Neural progenitor cell (in vitro differentiated cells): Measurements from ENCODE around the gene WFDC6. TPM values are rescaled to one million over a fixed set of nuclear protein-coding genes. Genes with fewer than 3 reads are reported as not detected.
"Not testable (repeated sequence)": the region's sequence is repeated elsewhere in the genome, so short reads cannot be mapped to it uniquely, and the experiment has no call there.

Source experiments
- DNase-seq: peaks from one replicate; pipeline ENCODE4 v3.0.0-alpha.2; 2016; ENCODE audit warnings: low spot score
- H2AFZ ChIP-seq: fragments of 200-600 bp; sonication (generic); replicated peaks from 2 replicates; pipeline ENCODE4 v1.6.1; 2016; ENCODE audit warnings: antibody characterized with exemption
- H3F3A ChIP-seq: fragments of 200-600 bp; sonication (generic); 2 replicates; pipeline ENCODE4 v1.6.1; 2016; ENCODE audit warnings: antibody characterized with exemption, low read depth
- H3K27ac ChIP-seq: fragments of 200-600 bp; sonication (generic); 2 replicates; pipeline ENCODE4 v1.5.1; 2016; ENCODE audit warnings: mild to moderate bottlenecking
- H3K27me3 ChIP-seq: fragments of 200-600 bp; sonication (generic); 2 replicates; pipeline ENCODE4 v1.6.1; 2016; ENCODE audit warnings: mild to moderate bottlenecking, moderate library complexity
- H3K36me3 ChIP-seq: fragments of 200-600 bp; sonication (generic); 2 replicates; pipeline ENCODE4 v1.5.1; 2016
- H3K4me1 ChIP-seq: fragments of 200-600 bp; sonication (generic); 2 replicates; pipeline ENCODE4 v1.6.1; 2016; ENCODE audit warnings: mixed run types
- H3K4me2 ChIP-seq: fragments of 200-600 bp; sonication (generic); 2 replicates; pipeline ENCODE4 v1.6.1; 2016
- H3K4me3 ChIP-seq: fragments of 200-600 bp; sonication (generic); 2 replicates; pipeline ENCODE4 v1.5.1; 2016
- H3K79me2 ChIP-seq: fragments of 200-600 bp; sonication (generic); 2 replicates; pipeline ENCODE4 v1.6.1; 2016; ENCODE audit warnings: low read depth
- H3K9ac ChIP-seq: fragments of 200-600 bp; sonication (generic); 2 replicates; pipeline ENCODE4 v1.6.1; 2016
- H3K9me3 ChIP-seq: fragments of 200-600 bp; sonication (generic); 2 replicates; pipeline ENCODE4 v1.5.1; 2016; ENCODE audit warnings: low read depth
- H4K20me1 ChIP-seq: fragments of 200-600 bp; sonication (generic); 2 replicates; pipeline ENCODE4 v1.6.1; 2016; ENCODE audit warnings: low read depth
- H3K27ac Mint-ChIP-seq: 3 replicates; pipeline ENCODE4 v1.8.0; 2021; ENCODE audit warnings: mixed read lengths
- H3K27me3 Mint-ChIP-seq: 2 replicates; pipeline ENCODE4 v1.8.0; 2022; ENCODE audit warnings: low read depth, mild to moderate bottlenecking, inconsistent platforms, moderate library complexity, mixed read lengths; ENCODE audit not compliant: insufficient read depth
- H3K36me3 Mint-ChIP-seq: 3 replicates; pipeline ENCODE4 v1.8.0; 2021; ENCODE audit warnings: mixed read lengths
- H3K4me1 Mint-ChIP-seq: 3 replicates; pipeline ENCODE4 v1.8.0; 2021; ENCODE audit warnings: mixed read lengths
- H3K4me3 Mint-ChIP-seq: 3 replicates; pipeline ENCODE4 v1.8.0; 2021; ENCODE audit warnings: mild to moderate bottlenecking, moderate library complexity, mixed read lengths
- H3K9me3 Mint-ChIP-seq: 3 replicates; pipeline ENCODE4 v1.8.0; 2020; ENCODE audit warnings: mixed read lengths
- CTCF ChIP-seq: fragments of 200-600 bp; sonication (generic); IDR thresholded peaks from 2 replicates; pipeline ENCODE4 v1.5.1; 2017; ENCODE audit warnings: antibody characterized with exemption, mild to moderate bottlenecking
- EZH2 ChIP-seq: fragments of 200-600 bp; sonication (generic); IDR thresholded peaks from 2 replicates; pipeline ENCODE4 v1.6.1; 2017; ENCODE audit warnings: antibody characterized with exemption, mild to moderate bottlenecking, moderate library complexity
- EZH2phosphoT487 ChIP-seq: fragments of 200-600 bp; sonication (generic); IDR thresholded peaks from 2 replicates; pipeline ENCODE4 v1.6.1; 2017; ENCODE audit warnings: antibody characterized with exemption
- total RNA-seq: library from RNA; depleted of rRNA; stranded (reverse); fragments of >200 nt; gene quantifications from 2 replicates; pipeline ENCODE4 v1.2.3, GENCODE V29; 2015; ENCODE audit warnings: low replicate concordance

The WFDC6 gene
- not detected in 2 replicates for total RNA-seq

- Mint-ChIP-seq H3K36me3 (no peaks in the 10 kb centered on the region), H3K27me3 (peaks cover 8% of the 10 kb centered on the region), H3K9me3 (no peaks in the 10 kb centered on the region), H3K4me1 (no peaks in the 10 kb centered on the region), H3K4me3 (no peak within 1 kb of the TSS), H3K27ac (no peak within 1 kb of the TSS)
- H3K79me2 ChIP-seq, result no peaks in the 10 kb centered on the region
- TF ChIP-seq EZH2phosphoT487 (no peak), EZH2 (no peak), CTCF (no peak)
- no peak within 1 kb of the TSS for H3K27ac ChIP-seq
- no peak for DNase-seq
- H3K4me3 ChIP-seq, result no peak within 1 kb of the TSS
- no peaks in the 10 kb centered on the region for H3K9me3 ChIP-seq
- H2AFZ ChIP-seq, result no peak within 1 kb of the TSS
- no peaks in the 10 kb centered on the region for H3F3A ChIP-seq
- H3K4me1 ChIP-seq, result no peaks in the 10 kb centered on the region
- H4K20me1 ChIP-seq, result no peaks in the 10 kb centered on the region
- no peak within 1 kb of the TSS for H3K4me2 ChIP-seq
- no peaks in the 10 kb centered on the region for H3K36me3 ChIP-seq
- no peak within 1 kb of the TSS for H3K9ac ChIP-seq
- no peaks in the 10 kb centered on the region for H3K27me3 ChIP-seq
Observed at GRCh38 chr20:45539382-45539781, at the start of gene WFDC6. Gene WFDC6 (minus strand): TSS chr20:45539482. CDS start chr20:45539407, 75 bp downstream.

- no peak for TF ChIP-seq EZH2phosphoT487
- no peak for TF ChIP-seq EZH2
- TF ChIP-seq CTCF, result no peak
- no peak overlapping the region for H3K4me2 ChIP-seq
- no peaks in the 10 kb centered on the region for H3K9me3 Mint-ChIP-seq
- no peak overlapping the region for H2AFZ ChIP-seq
- peaks cover 3% of the 10 kb centered on the region for H3K27me3 Mint-ChIP-seq
- no peak overlapping the region for H3K9ac ChIP-seq
- no peaks in the 10 kb centered on the region for H3K9me3 ChIP-seq
- no peaks in the 10 kb centered on the region for H3F3A ChIP-seq
- H3K4me1 ChIP-seq, result peaks cover under 1% of the 10 kb centered on the region
- DNase-seq, result no peak
- no peaks in the 10 kb centered on the region for H3K79me2 ChIP-seq
- no peaks in the 10 kb centered on the region for H3K36me3 Mint-ChIP-seq
- no peak overlapping the region for H3K27ac ChIP-seq
- H3K4me1 Mint-ChIP-seq, result no peaks in the 10 kb centered on the region
- no peak overlapping the region for H3K4me3 ChIP-seq
- no peak overlapping the region for H3K27ac Mint-ChIP-seq
- no peaks in the 10 kb centered on the region for H3K27me3 ChIP-seq
- H3K4me3 Mint-ChIP-seq, result no peak overlapping the region
- no peaks in the 10 kb centered on the region for H4K20me1 ChIP-seq
- H3K36me3 ChIP-seq, result peaks cover 4% of the 10 kb centered on the region
Observed at GRCh38 chr20:45588800-45589199, 49.5 kb upstream of the WFDC6 start.

GRCh38 chr20:45585986-45586385 is 46.7 kb upstream of the WFDC6 start:
- not testable (repeated sequence) for H3K4me2 ChIP-seq, H4K20me1 ChIP-seq, H3F3A ChIP-seq, H3K36me3 ChIP-seq, H3K9me3 Mint-ChIP-seq, H3K9ac ChIP-seq, H3K27ac Mint-ChIP-seq, H3K9me3 ChIP-seq, H3K36me3 Mint-ChIP-seq, H3K79me2 ChIP-seq, H3K4me1 Mint-ChIP-seq, H3K27me3 Mint-ChIP-seq, H3K27ac ChIP-seq, H3K4me3 ChIP-seq, H3K4me3 Mint-ChIP-seq, H3K27me3 ChIP-seq, DNase-seq, H2AFZ ChIP-seq
- H3K4me1 ChIP-seq, result peaks cover 25% of the 10 kb centered on the region

GRCh38 chr20:45584294-45584693 is 45.0 kb upstream of the WFDC6 start:
- not testable (repeated sequence) for H3K27ac Mint-ChIP-seq, DNase-seq, H3K27ac ChIP-seq, H3K36me3 ChIP-seq, H3K4me1 Mint-ChIP-seq, H3K4me2 ChIP-seq, H3K27me3 Mint-ChIP-seq, H4K20me1 ChIP-seq, H3K27me3 ChIP-seq, H2AFZ ChIP-seq, H3K4me3 ChIP-seq, H3K79me2 ChIP-seq, H3K9me3 ChIP-seq, H3K9me3 Mint-ChIP-seq, H3K36me3 Mint-ChIP-seq, H3K9ac ChIP-seq, H3K4me3 Mint-ChIP-seq, H3F3A ChIP-seq
- peaks cover 36% of the 10 kb centered on the region for H3K4me1 ChIP-seq
